ENCODE data around the gene FMN1. TPM values are rescaled to one million over a fixed set of nuclear protein-coding genes. Genes with fewer than 3 reads are reported as not detected.

Gene FMN1
- total and polyA plus RNA-seq, 2 of the 13 experiments (the other 11 are each of a cell fraction or from before 2014, with no cell fraction given): 0.20 to 0.60 TPM

DNA sequence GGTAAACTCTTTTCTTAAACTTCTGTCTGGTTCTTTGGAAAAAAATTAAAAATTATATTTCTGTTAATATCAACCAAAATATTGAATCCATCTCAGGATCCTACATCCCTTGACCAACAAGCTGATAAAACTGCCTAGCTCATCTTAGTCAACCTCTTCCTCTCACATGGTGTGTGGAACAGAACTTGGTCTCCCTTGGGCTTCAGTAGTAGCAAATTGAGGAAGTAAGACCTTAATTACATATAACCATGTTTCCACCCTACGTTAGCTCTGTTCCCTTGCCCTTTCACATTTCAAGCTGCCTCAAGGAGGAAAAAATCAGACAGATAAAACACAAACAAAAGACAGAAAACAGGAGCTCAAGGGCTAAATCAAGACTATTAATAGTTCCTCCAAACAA lies 360.4 kb downstream of the FMN1 start:
- Histone ChIP-seq H2AFZ (ENCODE audit: low read length) (no peak overlapping the region), H3K79me2 (ENCODE audit: insufficient read depth, low read length) (no peaks in the 10 kb centered on the region), H3K4me2 (ENCODE audit: low read depth, low read length) (no peak overlapping the region), H3K27me3 (ENCODE audit: control insufficient read depth in 1 of 2, insufficient read depth in 2 of 2, low read length in 2 of 2) (no peaks in the 10 kb centered on the region), H4K20me1 (ENCODE audit: insufficient read depth, low read length) (no peaks in the 10 kb centered on the region), H3K9ac (ENCODE audit: insufficient read depth, low read depth, low read length) (no peak overlapping the region), H3K36me3 (replicated peaks in 1 of 2; ENCODE audit: control insufficient read depth in 1 of 2, insufficient read depth in 2 of 2, low read length in 2 of 2) (no peaks in the 10 kb centered on the region), H3K4me1 (ENCODE audit: insufficient read depth, low read length) (peaks cover 13% of the 10 kb centered on the region), H3K27ac (ENCODE audit: extremely low read length, insufficient read depth, low read length) (no peak overlapping the region), H3K9me3 (ENCODE audit: low read length) (no peaks in the 10 kb centered on the region), H3K4me3 (replicated peaks in 1 of 3; ENCODE audit: insufficient read depth in 1 of 3, low read depth in 2 of 3, low read length in 3 of 3) (no peak overlapping the region)
- intact Hi-C loops (cut with micrococcal nuclease; ENCODE audit: unreplicated experiment): no loop called here
- POLR2A ChIA-PET: no interaction called here
- 25% methylated on average over 1 of the region's 1 CpG for WGBS (ENCODE audit: low lambda C conversion rate)
- FAIRE-seq (no peak), DNase-seq (ENCODE audit: low spot score) (no peak), ATAC-seq (no peak)
- CTCF ChIA-PET (ENCODE audit: low intra/inter-chr PET ratio, low total read pairs): no interaction called here
- BruUV-seq (replicated peaks): no TSS peak
- in situ Hi-C loops (cut with HindIII; ENCODE audit: extremely low pct_ligation_motif_present, low pct_unique_long_range_greater_than_20kb): no loop called here
- TF ChIP-seq NCOA1 (CRISPR knock-in tag; IDR thresholded peaks at IDR 0.05) (no peak), SNAPC4 (CRISPR knock-in tag; IDR thresholded peaks at IDR 0.05) (no peak), BCLAF1 (IDR thresholded peaks at IDR 0.05) (no peak), SNRNP70 (IDR thresholded peaks at IDR 0.05; ENCODE audit: low read depth, low read length) (no peak), NKX3-1 (CRISPR knock-in tag; IDR thresholded peaks at IDR 0.05) (no peak), DMTF1 (CRISPR knock-in tag; IDR thresholded peaks at IDR 0.05) (no peak), RAD51 (IDR thresholded peaks at IDR 0.05; ENCODE audit: borderline replicate concordance) (no peak)
- TF ChIP-seq, protein P1, sequence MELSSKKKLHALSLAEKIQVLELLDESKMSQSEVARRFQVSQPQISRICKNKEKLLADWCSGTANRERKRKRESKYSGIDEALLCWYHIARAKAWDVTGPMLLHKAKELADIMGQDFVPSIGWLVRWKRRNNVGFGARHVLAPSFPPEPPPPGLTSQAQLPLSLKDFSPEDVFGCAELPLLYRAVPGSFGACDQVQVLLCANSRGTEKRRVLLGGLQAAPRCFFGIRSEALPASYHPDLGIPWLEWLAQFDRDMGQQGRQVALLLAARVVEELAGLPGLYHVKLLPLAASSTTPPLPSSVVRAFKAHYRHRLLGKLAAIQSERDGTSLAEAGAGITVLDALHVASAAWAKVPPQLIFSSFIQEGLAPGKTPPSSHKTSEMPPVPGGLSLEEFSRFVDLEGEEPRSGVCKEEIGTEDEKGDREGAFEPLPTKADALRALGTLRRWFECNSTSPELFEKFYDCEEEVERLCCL (CRISPR knock-in tag; IDR thresholded peaks at IDR 0.05; ENCODE audit: borderline replicate concordance): no peak
- TF ChIP-seq, protein P2, sequence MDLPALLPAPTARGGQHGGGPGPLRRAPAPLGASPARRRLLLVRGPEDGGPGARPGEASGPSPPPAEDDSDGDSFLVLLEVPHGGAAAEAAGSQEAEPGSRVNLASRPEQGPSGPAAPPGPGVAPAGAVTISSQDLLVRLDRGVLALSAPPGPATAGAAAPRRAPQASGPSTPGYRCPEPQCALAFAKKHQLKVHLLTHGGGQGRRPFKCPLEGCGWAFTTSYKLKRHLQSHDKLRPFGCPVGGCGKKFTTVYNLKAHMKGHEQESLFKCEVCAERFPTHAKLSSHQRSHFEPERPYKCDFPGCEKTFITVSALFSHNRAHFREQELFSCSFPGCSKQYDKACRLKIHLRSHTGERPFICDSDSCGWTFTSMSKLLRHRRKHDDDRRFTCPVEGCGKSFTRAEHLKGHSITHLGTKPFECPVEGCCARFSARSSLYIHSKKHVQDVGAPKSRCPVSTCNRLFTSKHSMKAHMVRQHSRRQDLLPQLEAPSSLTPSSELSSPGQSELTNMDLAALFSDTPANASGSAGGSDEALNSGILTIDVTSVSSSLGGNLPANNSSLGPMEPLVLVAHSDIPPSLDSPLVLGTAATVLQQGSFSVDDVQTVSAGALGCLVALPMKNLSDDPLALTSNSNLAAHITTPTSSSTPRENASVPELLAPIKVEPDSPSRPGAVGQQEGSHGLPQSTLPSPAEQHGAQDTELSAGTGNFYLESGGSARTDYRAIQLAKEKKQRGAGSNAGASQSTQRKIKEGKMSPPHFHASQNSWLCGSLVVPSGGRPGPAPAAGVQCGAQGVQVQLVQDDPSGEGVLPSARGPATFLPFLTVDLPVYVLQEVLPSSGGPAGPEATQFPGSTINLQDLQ (CRISPR knock-in tag; IDR thresholded peaks at IDR 0.05): no peak

Measured in HepG2 (cell line).